Hematopoietic multipotent progenitor cell (in vitro differentiated cells): ENCODE data around the gene KBTBD13. TPM values are rescaled to one million over a fixed set of nuclear protein-coding genes. Genes with fewer than 3 reads are reported as not detected.
A peak's percentile ranks its signal among the peaks of the same experiment; 100 is the strongest.
"Not testable (repeated sequence)": the region's sequence is repeated elsewhere in the genome, so short reads cannot be mapped to it uniquely, and the experiment has no call there.

ENCODE experiments used
- DNase-seq, 3 donors: peaks; one replicate each; pipeline ENCODE4 v3.0.0-alpha.2; 2011 to 2015; ENCODE audit warnings: low read depth in 2 of 3, low spot score in 2 of 3
- total RNA-seq: library from RNA; depleted of rRNA; stranded (reverse); fragments of >200 nt; gene quantifications from one replicate; pipeline ENCODE4 v1.2.3, GENCODE V29; 2012

KBTBD13 gene
- total RNA-seq, 1 donor = not detected

GRCh38 chr15:65085990-65086679, 9.6 kb downstream of the KBTBD13 start:
- DNase-seq = peak in 1 of 3 donors; percentile 54

- DNase-seq = no peak
Measured at GRCh38 chr15:65086680-65087111, 10.2 kb downstream of the KBTBD13 start.

- no peak for DNase-seq
Measured at GRCh38 chr15:65087411-65087810, 10.9 kb downstream of the KBTBD13 start.

- no peak for DNase-seq
Measured at GRCh38 chr15:65087873-65088642, 11.5 kb downstream of the KBTBD13 start.

GRCh38 chr15:65088643-65089021, 12.1 kb downstream of the KBTBD13 start:
- DNase-seq = no peak

GRCh38 chr15:65089206-65089824, 12.8 kb downstream of the KBTBD13 start:
- no peak for DNase-seq

GRCh38 chr15:65091946-65092770, 15.6 kb downstream of the KBTBD13 start:
- no peak for DNase-seq

- no peak for DNase-seq
Measured at GRCh38 chr15:65092911-65093792, 16.6 kb downstream of the KBTBD13 start.

GRCh38 chr15:65093793-65094170, 17.2 kb downstream of the KBTBD13 start:
- DNase-seq = not testable (repeated sequence)

GRCh38 chr15:65094294-65094995, 17.9 kb downstream of the KBTBD13 start:
- DNase-seq = no peak

- DNase-seq = no peak
Measured at GRCh38 chr15:65095011-65095746, 18.6 kb downstream of the KBTBD13 start.

- no peak for DNase-seq
Measured at GRCh38 chr15:65095747-65096104, 19.2 kb downstream of the KBTBD13 start.

- no peak for DNase-seq
Measured at GRCh38 chr15:65096481-65097385, 20.2 kb downstream of the KBTBD13 start.

- no peak for DNase-seq
Measured at GRCh38 chr15:65097651-65098263, 21.2 kb downstream of the KBTBD13 start.

- no peak for DNase-seq
Measured at GRCh38 chr15:65099336-65099735, 22.8 kb downstream of the KBTBD13 start.

GRCh38 chr15:65099801-65100200, 23.3 kb downstream of the KBTBD13 start:
- DNase-seq = not testable (repeated sequence)

- no peak for DNase-seq
Measured at GRCh38 chr15:65100442-65100841, 23.9 kb downstream of the KBTBD13 start.
